Rectal smooth muscle tissue (tissue), 1 donor: Measurements from ENCODE around the gene CP.

ENCODE experiments used
- H3K27ac ChIP-seq: one replicate; pipeline ENCODE4 v1.7.0; 2013; ENCODE audit warnings: low read depth, low read length, inconsistent platforms
- H3K27me3 ChIP-seq: one replicate; pipeline ENCODE4 v1.7.0; 2013; ENCODE audit warnings: low read length; ENCODE audit not compliant: control insufficient read depth, insufficient read depth
- H3K36me3 ChIP-seq: one replicate; pipeline ENCODE4 v1.7.0; 2013; ENCODE audit warnings: low read length; ENCODE audit not compliant: control insufficient read depth, insufficient read depth
- H3K4me1 ChIP-seq: one replicate; pipeline ENCODE4 v1.7.0; 2013; ENCODE audit warnings: low read length; ENCODE audit not compliant: control insufficient read depth, insufficient read depth
- H3K4me3 ChIP-seq: one replicate; pipeline ENCODE4 v1.7.0; 2013; ENCODE audit warnings: low read length
- H3K9ac ChIP-seq: one replicate; pipeline ENCODE4 v1.7.0; 2013; ENCODE audit warnings: low read length

The CP gene

GRCh38 chr3:149163066-149163465 lies 58.6 kb downstream of the CP start:
- no peak overlapping the region for H3K27ac ChIP-seq
- H3K27me3 ChIP-seq: no peaks in the 10 kb centered on the region
- peaks cover 8% of the 10 kb centered on the region for H3K36me3 ChIP-seq
- no peak overlapping the region for H3K9ac ChIP-seq
- no peaks in the 10 kb centered on the region for H3K4me1 ChIP-seq
- no peak overlapping the region for H3K4me3 ChIP-seq

- no peak overlapping the region for H3K9ac ChIP-seq
- no peaks in the 10 kb centered on the region for H3K4me1 ChIP-seq
- no peak overlapping the region for H3K4me3 ChIP-seq
- H3K36me3 ChIP-seq: peaks cover 12% of the 10 kb centered on the region
- H3K27ac ChIP-seq: no peak overlapping the region
- no peaks in the 10 kb centered on the region for H3K27me3 ChIP-seq
Measured at GRCh38 chr3:149162007-149162406, 59.6 kb downstream of the CP start.

- H3K27ac ChIP-seq: no peak overlapping the region
- H3K4me3 ChIP-seq: no peak overlapping the region
- H3K27me3 ChIP-seq: no peaks in the 10 kb centered on the region
- H3K36me3 ChIP-seq: peaks cover 10% of the 10 kb centered on the region
- H3K4me1 ChIP-seq: no peaks in the 10 kb centered on the region
- no peak overlapping the region for H3K9ac ChIP-seq
Measured at GRCh38 chr3:149160754-149161300, 60.8 kb downstream of the CP start.

GRCh38 chr3:149153402-149153801 lies 68.2 kb downstream of the CP start:
- Histone ChIP-seq H3K4me3 (no peak overlapping the region), H3K4me1 (no peaks in the 10 kb centered on the region), H3K9ac (no peak overlapping the region), H3K36me3 (peaks cover 14% of the 10 kb centered on the region), H3K27me3 (no peaks in the 10 kb centered on the region), H3K27ac (no peak overlapping the region)

GRCh38 chr3:149152420-149152819 lies 69.2 kb downstream of the CP start:
- Histone ChIP-seq H3K9ac (no peak overlapping the region), H3K4me3 (no peak overlapping the region), H3K27ac (no peak overlapping the region), H3K36me3 (peaks cover 13% of the 10 kb centered on the region), H3K4me1 (no peaks in the 10 kb centered on the region), H3K27me3 (no peaks in the 10 kb centered on the region)

GRCh38 chr3:149151843-149152242 lies 69.8 kb downstream of the CP start:
- H3K4me1 ChIP-seq: no peaks in the 10 kb centered on the region
- H3K27me3 ChIP-seq: no peaks in the 10 kb centered on the region
- no peak overlapping the region for H3K27ac ChIP-seq
- H3K9ac ChIP-seq: no peak overlapping the region
- H3K36me3 ChIP-seq: peaks cover 10% of the 10 kb centered on the region
- no peak overlapping the region for H3K4me3 ChIP-seq

- no peaks in the 10 kb centered on the region for H3K27me3 ChIP-seq
- H3K36me3 ChIP-seq: peaks cover 10% of the 10 kb centered on the region
- H3K4me1 ChIP-seq: no peaks in the 10 kb centered on the region
- H3K9ac ChIP-seq: no peak overlapping the region
- no peak overlapping the region for H3K27ac ChIP-seq
- no peak overlapping the region for H3K4me3 ChIP-seq
Measured at GRCh38 chr3:149150436-149150835, 71.2 kb downstream of the CP start.

- Histone ChIP-seq H3K36me3 (peaks cover 12% of the 10 kb centered on the region), H3K27me3 (no peaks in the 10 kb centered on the region), H3K4me1 (no peaks in the 10 kb centered on the region), H3K27ac (no peak overlapping the region), H3K4me3 (no peak overlapping the region), H3K9ac (no peak overlapping the region)
Measured at GRCh38 chr3:149145974-149146373, 75.7 kb downstream of the CP start.

GRCh38 chr3:149145356-149145755 lies 76.3 kb downstream of the CP start:
- Histone ChIP-seq H3K36me3 (peaks cover 9% of the 10 kb centered on the region), H3K27ac (no peak overlapping the region), H3K9ac (no peak overlapping the region), H3K4me1 (no peaks in the 10 kb centered on the region), H3K27me3 (no peaks in the 10 kb centered on the region), H3K4me3 (no peak overlapping the region)

GRCh38 chr3:149142682-149143081 lies 78.9 kb downstream of the CP start:
- Histone ChIP-seq H3K4me3 (no peak overlapping the region), H3K36me3 (peaks cover 2% of the 10 kb centered on the region), H3K27me3 (no peaks in the 10 kb centered on the region), H3K4me1 (no peaks in the 10 kb centered on the region), H3K9ac (no peak overlapping the region), H3K27ac (no peak overlapping the region)

GRCh38 chr3:149134575-149134974 lies 87.1 kb downstream of the CP start:
- no peak overlapping the region for H3K9ac ChIP-seq
- H3K4me3 ChIP-seq: no peak overlapping the region
- no peak overlapping the region for H3K27ac ChIP-seq
- H3K27me3 ChIP-seq: no peaks in the 10 kb centered on the region
- peaks cover 2% of the 10 kb centered on the region for H3K4me1 ChIP-seq
- no peaks in the 10 kb centered on the region for H3K36me3 ChIP-seq

- H3K9ac ChIP-seq: no peak overlapping the region
- H3K4me1 ChIP-seq: peaks cover 4% of the 10 kb centered on the region
- no peak overlapping the region for H3K4me3 ChIP-seq
- H3K27me3 ChIP-seq: no peaks in the 10 kb centered on the region
- no peaks in the 10 kb centered on the region for H3K36me3 ChIP-seq
- H3K27ac ChIP-seq: no peak overlapping the region
Measured at GRCh38 chr3:149131589-149131988, 90.0 kb downstream of the CP start.

GRCh38 chr3:149129326-149130205 lies 92.1 kb downstream of the CP start, which contains the start of gene HPS3:
TSS of gene HPS3 (plus strand) at chr3:149129638. CDS start at chr3:149129724, 86 bp downstream.
- Histone ChIP-seq H3K9ac (peak within 1 kb of the TSS; percentile 29), H3K27ac (peak within 1 kb of the TSS; percentile 85), H3K27me3 (no peaks in the 10 kb centered on the region), H3K36me3 (no peaks in the 10 kb centered on the region), H3K4me1 (peaks cover 4% of the 10 kb centered on the region), H3K4me3 (peak within 1 kb of the TSS; percentile 90)
